Osteoblast (primary cell): ENCODE results near the gene RUNX2. TPM values are rescaled to one million over a fixed set of nuclear protein-coding genes. Genes with fewer than 3 reads are reported as not detected.

Experiments used
- DNase-seq: peaks from one replicate; pipeline ENCODE4 v3.0.0; 2011; ENCODE audit warnings: low spot score, mixed read lengths; ENCODE audit not compliant: insufficient read length; ENCODE audit errors: missing footprints
- H2AFZ ChIP-seq: 2 replicates; pipeline ENCODE4 v1.6.0; 2011; ENCODE audit warnings: mild to moderate bottlenecking, low read length
- H3K27ac ChIP-seq: 2 replicates; pipeline ENCODE4 v1.5.1; 2011; ENCODE audit warnings: mild to moderate bottlenecking, low read depth, low read length, moderate library complexity
- H3K27me3 ChIP-seq: 2 replicates; pipeline ENCODE4 v1.6.0; 2012; ENCODE audit warnings: mild to moderate bottlenecking, control low read depth, inconsistent platforms, low read length, moderate library complexity; ENCODE audit not compliant: insufficient read depth
- H3K36me3 ChIP-seq: 2 replicates; pipeline ENCODE4 v1.5.1; 2011; ENCODE audit warnings: mild to moderate bottlenecking, low read length, control low read depth, moderate library complexity; ENCODE audit not compliant: insufficient read depth
- H3K4me1 ChIP-seq: 2 replicates; pipeline ENCODE4 v1.5.1; 2011; ENCODE audit warnings: mild to moderate bottlenecking, low read length, control low read depth, moderate library complexity; ENCODE audit not compliant: insufficient read depth
- H3K4me2 ChIP-seq: 2 replicates; pipeline ENCODE4 v1.6.0; 2011; ENCODE audit warnings: mild to moderate bottlenecking, low read length; ENCODE audit not compliant: insufficient read depth
- H3K4me3 ChIP-seq: fragments of 200-600 bp; sonication (generic); 3 replicates; pipeline ENCODE4 v1.5.1; 2012; ENCODE audit warnings: mild to moderate bottlenecking, low read length, inconsistent platforms; ENCODE audit not compliant: insufficient read depth
- H3K79me2 ChIP-seq: 2 replicates; pipeline ENCODE4 v1.6.0; 2012; ENCODE audit warnings: mild to moderate bottlenecking, low read length, control low read depth, inconsistent platforms; ENCODE audit not compliant: insufficient read depth
- H3K9me3 ChIP-seq: 2 replicates; pipeline ENCODE4 v1.5.1; 2011; ENCODE audit warnings: low read depth, low read length, control low read depth
- H4K20me1 ChIP-seq: 2 replicates; pipeline ENCODE4 v1.6.0; 2012; ENCODE audit warnings: mild to moderate bottlenecking, low read length, control low read depth; ENCODE audit not compliant: insufficient read depth
- total RNA-seq: library from RNA; depleted of rRNA; stranded (reverse); fragments of >200 nt; gene quantifications from 2 replicates; pipeline ENCODE4 v1.2.3, GENCODE V29; 2012
- TF ChIP-seq, protein P1 (sequence below): IDR thresholded peaks from 2 replicates; pipeline ENCODE4 v1.5.1; 2011; ENCODE audit warnings: mild to moderate bottlenecking, low read depth, low read length, moderate library complexity; ENCODE audit errors: extremely low read depth

The RUNX2 gene
- total RNA-seq, 1 donor = 30.0 TPM

DNA sequence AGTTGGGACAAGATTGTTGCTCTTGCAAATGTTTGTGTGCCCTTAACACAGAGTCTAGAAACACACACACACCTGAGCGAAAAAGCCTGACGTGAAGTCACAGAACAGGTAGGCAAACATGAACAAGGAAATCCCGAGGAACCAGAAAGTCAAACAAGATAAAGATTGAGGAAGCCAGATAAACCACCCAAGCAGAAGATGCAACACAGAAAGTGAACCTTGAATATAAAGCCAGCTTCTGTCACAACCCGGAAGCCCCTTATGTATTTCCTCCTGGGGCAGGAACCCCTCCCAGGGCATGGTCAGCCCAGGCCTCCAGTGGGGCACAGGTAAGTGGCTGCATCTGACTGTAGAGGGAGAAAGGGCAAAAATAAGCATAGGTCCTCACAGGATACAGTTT, 207.8 kb downstream of the RUNX2 start:
- no peaks in the 10 kb centered on the region for H3K79me2 ChIP-seq
- no peaks in the 10 kb centered on the region for H3K9me3 ChIP-seq
- H3K27me3 ChIP-seq = no peaks in the 10 kb centered on the region
- H3K36me3 ChIP-seq = peaks cover 16% of the 10 kb centered on the region
- no peak overlapping the region for H3K4me2 ChIP-seq
- no peak for DNase-seq
- H4K20me1 ChIP-seq = peaks cover 2% of the 10 kb centered on the region
- H3K4me1 ChIP-seq = peaks cover 21% of the 10 kb centered on the region
- TF ChIP-seq, protein P1, sequence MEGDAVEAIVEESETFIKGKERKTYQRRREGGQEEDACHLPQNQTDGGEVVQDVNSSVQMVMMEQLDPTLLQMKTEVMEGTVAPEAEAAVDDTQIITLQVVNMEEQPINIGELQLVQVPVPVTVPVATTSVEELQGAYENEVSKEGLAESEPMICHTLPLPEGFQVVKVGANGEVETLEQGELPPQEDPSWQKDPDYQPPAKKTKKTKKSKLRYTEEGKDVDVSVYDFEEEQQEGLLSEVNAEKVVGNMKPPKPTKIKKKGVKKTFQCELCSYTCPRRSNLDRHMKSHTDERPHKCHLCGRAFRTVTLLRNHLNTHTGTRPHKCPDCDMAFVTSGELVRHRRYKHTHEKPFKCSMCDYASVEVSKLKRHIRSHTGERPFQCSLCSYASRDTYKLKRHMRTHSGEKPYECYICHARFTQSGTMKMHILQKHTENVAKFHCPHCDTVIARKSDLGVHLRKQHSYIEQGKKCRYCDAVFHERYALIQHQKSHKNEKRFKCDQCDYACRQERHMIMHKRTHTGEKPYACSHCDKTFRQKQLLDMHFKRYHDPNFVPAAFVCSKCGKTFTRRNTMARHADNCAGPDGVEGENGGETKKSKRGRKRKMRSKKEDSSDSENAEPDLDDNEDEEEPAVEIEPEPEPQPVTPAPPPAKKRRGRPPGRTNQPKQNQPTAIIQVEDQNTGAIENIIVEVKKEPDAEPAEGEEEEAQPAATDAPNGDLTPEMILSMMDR = no peak
- no peak overlapping the region for H2AFZ ChIP-seq
- H3K4me3 ChIP-seq = no peak overlapping the region
- H3K27ac ChIP-seq = no peak overlapping the region

DNA sequence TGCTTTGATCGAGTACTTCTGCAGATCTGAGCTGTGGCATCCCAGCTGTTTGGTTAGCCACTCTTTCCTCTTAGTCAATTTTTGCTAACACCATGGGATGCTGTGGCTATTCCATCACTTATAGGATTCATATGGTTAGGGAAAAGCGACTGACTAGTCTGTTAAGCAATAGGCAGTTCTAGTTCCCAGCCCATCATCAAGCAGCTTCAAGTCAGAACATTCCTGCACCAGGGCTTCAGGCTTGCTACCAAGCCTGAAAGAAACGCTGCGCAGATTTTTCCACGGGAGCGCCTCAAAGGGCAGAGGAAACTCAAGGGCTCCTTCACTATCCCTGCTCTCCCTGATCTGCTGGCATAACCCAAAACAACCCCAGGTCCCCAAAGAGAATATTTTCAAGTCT, 209.4 kb downstream of the RUNX2 start:
- no peak for DNase-seq
- H2AFZ ChIP-seq = no peak overlapping the region
- H4K20me1 ChIP-seq = peaks cover 2% of the 10 kb centered on the region
- H3K27ac ChIP-seq = no peak overlapping the region
- H3K9me3 ChIP-seq = no peaks in the 10 kb centered on the region
- no peaks in the 10 kb centered on the region for H3K79me2 ChIP-seq
- no peak overlapping the region for H3K4me2 ChIP-seq
- peaks cover 16% of the 10 kb centered on the region for H3K36me3 ChIP-seq
- TF ChIP-seq, protein P1 = no peak
- peaks cover 23% of the 10 kb centered on the region for H3K4me1 ChIP-seq
- no peaks in the 10 kb centered on the region for H3K27me3 ChIP-seq
- H3K4me3 ChIP-seq = no peak overlapping the region

DNA sequence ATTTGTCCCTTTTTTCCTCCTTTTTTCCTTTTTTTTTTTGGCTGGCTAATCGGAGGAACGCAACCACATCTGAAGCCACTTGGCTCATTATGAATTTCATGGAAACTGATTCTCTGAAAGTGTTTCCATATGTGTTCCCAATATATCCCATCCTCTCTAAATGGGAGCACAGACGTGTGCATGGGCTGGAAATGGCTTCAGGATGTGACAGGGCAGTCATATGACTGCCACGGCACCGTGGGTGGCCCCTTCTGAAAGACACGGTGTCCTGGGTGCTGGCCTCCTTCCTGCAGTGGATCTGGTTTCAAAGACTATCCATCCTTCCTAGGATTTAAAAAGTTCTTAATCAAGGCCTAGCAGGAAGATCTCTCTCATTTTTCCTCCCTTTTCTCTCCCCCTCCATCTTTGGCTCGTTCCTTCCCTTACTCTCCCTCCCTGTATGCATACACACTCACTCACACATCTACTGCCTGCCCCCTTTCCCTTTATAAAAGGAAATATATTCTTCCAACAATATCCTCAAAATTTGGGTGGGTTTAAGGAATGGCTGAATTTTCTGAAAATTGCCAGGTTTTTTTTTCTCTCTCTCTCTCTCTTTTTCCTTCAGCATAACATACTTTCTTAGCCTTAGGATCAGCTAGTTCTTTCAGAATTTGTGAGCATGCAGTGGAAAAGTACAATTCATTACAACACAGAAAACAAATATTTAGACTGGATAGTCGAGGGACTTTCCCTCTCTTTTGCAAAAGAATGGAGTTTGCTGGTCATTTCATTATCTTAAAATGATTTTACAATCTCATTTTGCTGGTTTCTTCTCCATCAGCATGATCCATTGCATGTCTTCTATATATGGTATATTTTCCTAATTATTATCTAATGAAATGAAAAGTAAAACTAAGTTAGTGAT, 210.8 kb downstream of the RUNX2 start:
- Histone ChIP-seq H3K27ac (no peak overlapping the region), H2AFZ (peak overlapping the region; percentile 1), H3K4me3 (no peak overlapping the region), H3K36me3 (peaks cover 16% of the 10 kb centered on the region), H3K4me2 (peak overlapping the region; percentile 6), H3K4me1 (peaks cover 27% of the 10 kb centered on the region), H3K9me3 (no peaks in the 10 kb centered on the region), H3K79me2 (no peaks in the 10 kb centered on the region), H4K20me1 (peaks cover 2% of the 10 kb centered on the region), H3K27me3 (no peaks in the 10 kb centered on the region)
- peak; percentile 58 for DNase-seq
- TF ChIP-seq, protein P1 = no peak

DNA sequence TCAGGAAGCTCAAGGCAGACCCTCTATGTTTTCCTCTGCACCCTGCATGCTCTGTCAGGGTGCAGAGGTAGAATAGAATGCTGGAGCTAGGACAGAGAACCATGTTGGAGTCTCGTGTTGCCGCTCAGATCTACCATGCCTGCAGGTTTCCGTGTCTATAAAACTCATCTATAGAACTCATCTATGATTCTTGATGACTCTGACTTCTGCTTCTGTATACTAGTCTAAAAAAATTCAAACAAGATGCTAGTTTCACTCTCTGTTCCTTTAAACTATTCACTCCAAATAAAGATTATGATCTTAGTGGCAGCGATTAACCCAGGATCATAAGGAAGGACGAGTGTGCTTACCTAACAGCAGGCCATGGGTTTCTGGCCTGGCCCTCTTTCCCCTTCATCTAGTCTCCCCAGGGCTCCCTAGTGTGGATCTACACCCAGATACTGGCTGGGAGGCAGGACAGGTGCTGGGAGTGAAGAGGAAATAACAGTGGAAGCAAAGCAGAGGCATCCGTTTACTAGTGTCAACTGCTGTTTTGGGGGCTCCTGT, 212.3 kb downstream of the RUNX2 start:
- no peaks in the 10 kb centered on the region for H3K27me3 ChIP-seq
- H2AFZ ChIP-seq = no peak overlapping the region
- peaks cover 12% of the 10 kb centered on the region for H3K36me3 ChIP-seq
- H3K4me2 ChIP-seq = no peak overlapping the region
- TF ChIP-seq, protein P1 = no peak
- H3K79me2 ChIP-seq = no peaks in the 10 kb centered on the region
- DNase-seq = no peak
- H3K4me3 ChIP-seq = no peak overlapping the region
- no peak overlapping the region for H3K27ac ChIP-seq
- H3K4me1 ChIP-seq = peaks cover 27% of the 10 kb centered on the region
- H3K9me3 ChIP-seq = no peaks in the 10 kb centered on the region
- H4K20me1 ChIP-seq = peaks cover 2% of the 10 kb centered on the region
